Brain microvascular endothelial cell (primary cell): ENCODE data around the gene ASB14.

Source experiments
- DNase-seq: peaks from one replicate; pipeline ENCODE4 v3.0.0-alpha.2; 2020
- H3K27ac ChIP-seq: fragments of 250-450 bp; sonication (Bioruptor Pico); 2 replicates; pipeline ENCODE4 v1.5.1; 2020; ENCODE audit warnings: mild to moderate bottlenecking, moderate library complexity
- H3K27me3 ChIP-seq: fragments of 250-450 bp; sonication (Bioruptor Pico); replicated peaks from 2 replicates; pipeline ENCODE4 v1.5.1; 2020; ENCODE audit warnings: mild to moderate bottlenecking
- H3K36me3 ChIP-seq: fragments of 250-450 bp; sonication (Bioruptor Pico); replicated peaks from 2 replicates; pipeline ENCODE4 v1.5.1; 2020; ENCODE audit warnings: mild to moderate bottlenecking
- H3K4me3 ChIP-seq: 2 replicates; pipeline ENCODE4 v1.5.1; 2011; ENCODE audit warnings: low read depth, mild to moderate bottlenecking, control low read depth, low read length, moderate library complexity
- in situ Hi-C: cut with HindIII; loops from 2 replicates; pipeline ENCODE4 v1.10.0; 2017; ENCODE audit warnings: low sequenced_read_pairs, low pct_ligation_motif_present
- TF ChIP-seq, protein P1 (sequence below): IDR thresholded peaks from 2 replicates; pipeline ENCODE4 v1.5.1; 2011; ENCODE audit warnings: low read depth, mild to moderate bottlenecking, moderate library complexity, low read length, control low read depth, inconsistent platforms; ENCODE audit errors: missing control alignments

The ASB14 gene

DNA sequence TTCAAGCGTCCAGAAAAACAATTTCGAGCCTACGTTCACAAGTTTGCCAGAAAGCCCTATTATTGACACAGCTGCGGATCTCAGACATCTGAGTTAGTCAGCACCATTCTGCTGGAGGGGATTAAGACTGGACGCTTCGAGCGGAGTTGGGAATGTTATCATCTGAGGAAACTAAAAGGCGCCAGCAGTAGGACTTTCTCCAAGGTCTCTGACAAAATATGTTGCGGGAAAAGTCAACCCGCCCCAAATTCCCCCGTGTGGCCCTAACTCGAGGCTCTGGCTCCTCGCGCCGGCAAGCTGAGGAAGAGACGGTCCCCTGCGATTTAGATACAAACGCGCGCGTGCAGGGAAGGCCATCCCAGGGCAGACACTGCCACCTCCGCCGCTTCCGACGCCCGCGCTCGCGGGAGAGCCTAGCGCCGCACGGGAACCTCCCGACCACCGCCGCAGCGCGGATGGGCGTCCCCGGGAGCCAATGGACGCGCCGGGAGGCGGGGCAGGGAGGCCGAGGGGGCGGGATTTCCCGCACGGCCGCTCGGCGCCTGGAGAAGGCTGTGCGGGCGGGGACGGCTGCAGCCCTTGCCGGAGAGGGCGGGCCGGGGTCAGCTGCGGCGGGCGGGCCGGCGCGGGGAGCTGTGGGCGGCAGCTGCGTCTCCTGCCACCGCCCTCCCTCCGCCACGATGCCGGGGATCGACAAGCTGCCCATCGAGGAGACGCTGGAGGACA, 65.1 kb downstream of the ASB14 start, which contains the start of gene APPL1:
APPL1 (plus strand) TSS at position 526 of the 726 bp plus-strand sequence; CDS start at position 681, 155 bp downstream.
- TF ChIP-seq, protein P1, sequence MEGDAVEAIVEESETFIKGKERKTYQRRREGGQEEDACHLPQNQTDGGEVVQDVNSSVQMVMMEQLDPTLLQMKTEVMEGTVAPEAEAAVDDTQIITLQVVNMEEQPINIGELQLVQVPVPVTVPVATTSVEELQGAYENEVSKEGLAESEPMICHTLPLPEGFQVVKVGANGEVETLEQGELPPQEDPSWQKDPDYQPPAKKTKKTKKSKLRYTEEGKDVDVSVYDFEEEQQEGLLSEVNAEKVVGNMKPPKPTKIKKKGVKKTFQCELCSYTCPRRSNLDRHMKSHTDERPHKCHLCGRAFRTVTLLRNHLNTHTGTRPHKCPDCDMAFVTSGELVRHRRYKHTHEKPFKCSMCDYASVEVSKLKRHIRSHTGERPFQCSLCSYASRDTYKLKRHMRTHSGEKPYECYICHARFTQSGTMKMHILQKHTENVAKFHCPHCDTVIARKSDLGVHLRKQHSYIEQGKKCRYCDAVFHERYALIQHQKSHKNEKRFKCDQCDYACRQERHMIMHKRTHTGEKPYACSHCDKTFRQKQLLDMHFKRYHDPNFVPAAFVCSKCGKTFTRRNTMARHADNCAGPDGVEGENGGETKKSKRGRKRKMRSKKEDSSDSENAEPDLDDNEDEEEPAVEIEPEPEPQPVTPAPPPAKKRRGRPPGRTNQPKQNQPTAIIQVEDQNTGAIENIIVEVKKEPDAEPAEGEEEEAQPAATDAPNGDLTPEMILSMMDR: no peak
- Histone ChIP-seq H3K27me3 (no peaks in the 10 kb centered on the region), H3K27ac (peak within 1 kb of the TSS; percentile 85), H3K4me3 (peak within 1 kb of the TSS; percentile 86), H3K36me3 (no peaks in the 10 kb centered on the region)
- peak; percentile 83 for DNase-seq
- in situ Hi-C loops: no loop called here

DNA sequence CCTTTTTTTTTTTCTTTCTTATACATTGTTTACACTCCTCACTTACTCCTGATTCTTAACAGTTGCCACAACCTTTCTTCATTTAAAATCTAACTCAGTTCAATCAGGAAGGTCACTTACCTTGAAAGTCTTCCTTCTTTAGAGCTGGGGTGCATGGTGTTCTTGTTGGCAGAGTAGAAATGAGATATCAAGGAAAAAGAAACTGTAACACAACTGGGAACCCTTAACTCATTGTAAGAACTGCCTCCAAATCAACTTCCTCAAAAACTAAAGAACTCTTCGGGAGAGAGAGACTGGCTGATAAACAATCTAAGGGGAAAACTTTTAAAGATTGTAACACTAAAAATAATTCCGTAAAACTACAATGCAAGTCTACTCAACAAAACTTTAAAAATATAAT, 66.3 kb downstream of the ASB14 start:
- no peak overlapping the region for H3K27ac ChIP-seq

DNA sequence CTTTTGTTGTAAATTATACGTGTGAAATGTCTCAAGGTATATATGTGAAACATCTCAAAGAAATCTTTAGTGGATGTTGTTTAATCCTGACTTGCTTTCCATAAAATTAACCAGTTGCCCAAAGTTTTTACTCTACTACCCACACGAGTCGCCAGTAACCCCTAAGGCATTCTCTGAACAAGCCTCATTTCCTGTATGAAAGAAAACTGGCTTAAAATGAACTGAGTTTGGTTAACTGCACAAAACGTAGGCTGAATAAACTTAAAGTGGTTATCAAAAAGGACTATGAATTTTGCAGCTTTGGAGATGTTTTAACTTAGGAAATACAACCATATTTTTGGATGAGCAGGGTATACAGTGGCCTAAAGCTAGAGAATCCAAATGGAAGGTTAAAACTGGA, 67.6 kb downstream of the ASB14 start:
- no peak for DNase-seq
- in situ Hi-C loops: no loop called here
- H3K4me3 ChIP-seq: no peak overlapping the region

More for the DNA sequence above, 66.3 kb downstream of the ASB14 start:
- TF ChIP-seq, protein P1: no peak
- in situ Hi-C loops: no loop called here
- no peak for DNase-seq
- H3K4me3 ChIP-seq: no peak overlapping the region
- no peaks in the 10 kb centered on the region for H3K27me3 ChIP-seq
- no peaks in the 10 kb centered on the region for H3K36me3 ChIP-seq

DNA sequence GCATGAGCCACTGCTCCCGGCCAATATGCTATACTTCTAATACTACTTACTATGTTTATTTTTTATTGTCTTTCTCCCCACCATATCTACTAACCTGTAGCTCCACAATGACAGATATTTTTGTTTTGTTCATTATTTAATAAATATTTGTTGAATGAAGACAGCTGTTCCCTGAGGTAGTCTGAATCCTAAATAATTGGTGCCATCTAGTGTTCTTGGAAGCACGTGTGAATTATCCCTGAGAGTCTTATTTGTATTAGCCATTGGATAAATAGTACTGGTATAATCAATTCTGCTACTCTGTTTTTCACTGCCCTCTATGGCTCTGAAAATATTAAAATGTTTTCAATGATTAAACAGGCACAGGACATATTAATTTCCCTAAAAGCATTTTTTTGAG, 70.6 kb downstream of the ASB14 start:
- Histone ChIP-seq H3K27ac (no peak overlapping the region), H3K27me3 (no peaks in the 10 kb centered on the region), H3K36me3 (no peaks in the 10 kb centered on the region), H3K4me3 (no peak overlapping the region)
- TF ChIP-seq, protein P1: peak; percentile 24
- in situ Hi-C loops: no loop called here
- DNase-seq: no peak

More for the DNA sequence above, 67.6 kb downstream of the ASB14 start:
- H3K27ac ChIP-seq: no peak overlapping the region
- TF ChIP-seq, protein P1: no peak
- H3K27me3 ChIP-seq: no peaks in the 10 kb centered on the region
- H3K36me3 ChIP-seq: no peaks in the 10 kb centered on the region
